SK-N-MC (cell line): ENCODE measurements around the gene BMP10.

ENCODE experiments used
- DNase-seq: peaks from one replicate; pipeline ENCODE4 v3.0.0-alpha.2; 2011; ENCODE audit warnings: low read depth, low spot score
- H3K27ac ChIP-seq: fragments of 200-600 bp; sonication (generic); 2 replicates; pipeline ENCODE4 v1.5.1; 2016; ENCODE audit warnings: mixed run types
- H3K36me3 ChIP-seq: fragments of 200-600 bp; sonication (generic); 2 replicates; pipeline ENCODE4 v1.6.1; 2017; ENCODE audit warnings: antibody characterized with exemption, low read length, mixed read lengths; ENCODE audit not compliant: insufficient read depth
- H3K4me3 ChIP-seq: fragments of 200-600 bp; sonication (generic); 2 replicates; pipeline ENCODE4 v1.5.1; 2016
- H3K9ac ChIP-seq: fragments of 200-600 bp; sonication (generic); 2 replicates; pipeline ENCODE4 v1.8.0; 2017; ENCODE audit warnings: mixed run types, mixed read lengths; ENCODE audit not compliant: insufficient read length
- H3K9me3 ChIP-seq: fragments of 200-600 bp; sonication (generic); 2 replicates; pipeline ENCODE4 v1.6.1; 2017; ENCODE audit warnings: low read depth, mild to moderate bottlenecking, antibody characterized with exemption, low read length, moderate library complexity, mixed read lengths
- EZH2 ChIP-seq: fragments of 200-600 bp; sonication (generic); IDR thresholded peaks from one replicate; pipeline ENCODE4 v1.6.1; 2017; ENCODE audit warnings: antibody characterized with exemption
- FOXP2 ChIP-seq: optimal IDR thresholded peaks from 2 replicates; pipeline ENCODE3; 2011; ENCODE audit warnings: mild to moderate bottlenecking, moderate library complexity; ENCODE audit not compliant: insufficient read depth; ENCODE audit errors: extremely low read length, control extremely low read depth
- POLR2AphosphoS5 ChIP-seq: IDR thresholded peaks from 2 replicates; pipeline ENCODE4 v1.6.1; 2012; ENCODE audit warnings: mild to moderate bottlenecking, low read depth, low read length, borderline replicate concordance

The BMP10 gene

DNA sequence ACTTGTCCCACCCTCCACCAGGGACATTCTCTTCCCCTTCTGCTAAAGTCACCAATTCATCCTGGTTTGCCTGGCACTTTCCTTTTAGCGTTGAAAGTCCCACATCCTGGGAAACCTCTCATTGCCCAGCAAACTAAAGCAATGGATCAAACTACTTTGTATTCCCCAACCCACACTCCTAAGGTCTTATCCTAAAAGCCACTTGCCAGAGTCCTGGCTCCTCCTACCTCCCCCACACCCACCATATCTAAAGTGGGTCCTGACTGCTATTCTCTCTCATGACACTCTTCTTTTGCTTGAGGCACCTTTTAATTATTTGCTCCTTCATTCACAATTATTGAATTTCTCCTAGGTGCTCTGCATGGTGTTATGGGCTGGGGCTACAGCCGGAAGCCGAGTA, 40.9 kb upstream of the BMP10 start:
- Histone ChIP-seq H3K4me3 (no peak overlapping the region), H3K36me3 (no peaks in the 10 kb centered on the region), H3K9ac (no peak overlapping the region), H3K27ac (no peak overlapping the region), H3K9me3 (no peaks in the 10 kb centered on the region)
- no peak for TF ChIP-seq EZH2
- no peak for TF ChIP-seq FOXP2
- no peak for TF ChIP-seq POLR2AphosphoS5
- no peak for DNase-seq

DNA sequence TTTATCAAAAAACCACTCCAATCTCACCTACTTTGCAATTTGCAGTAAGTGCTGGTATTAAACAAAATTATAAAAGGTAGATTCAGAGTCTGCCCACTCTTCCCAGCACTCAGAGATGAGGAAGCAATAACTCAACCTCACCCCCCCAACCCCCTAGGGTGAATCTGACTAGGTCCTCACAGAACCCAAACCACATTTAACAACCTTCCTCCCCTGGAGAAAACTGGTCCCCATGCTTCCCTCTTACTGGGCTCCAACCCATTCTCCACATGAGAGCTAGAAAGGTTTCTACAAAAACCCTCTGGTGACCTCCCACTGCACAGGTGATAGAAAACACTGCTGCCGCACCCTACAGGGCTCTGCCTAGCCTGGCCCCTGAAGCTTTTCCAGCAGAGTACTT, 40.5 kb upstream of the BMP10 start:
- TF ChIP-seq POLR2AphosphoS5 (no peak), FOXP2 (no peak), EZH2 (no peak)
- no peak overlapping the region for H3K4me3 ChIP-seq
- no peak overlapping the region for H3K9ac ChIP-seq
- no peaks in the 10 kb centered on the region for H3K9me3 ChIP-seq
- H3K36me3 ChIP-seq, result no peaks in the 10 kb centered on the region
- no peak overlapping the region for H3K27ac ChIP-seq
- DNase-seq, result no peak

DNA sequence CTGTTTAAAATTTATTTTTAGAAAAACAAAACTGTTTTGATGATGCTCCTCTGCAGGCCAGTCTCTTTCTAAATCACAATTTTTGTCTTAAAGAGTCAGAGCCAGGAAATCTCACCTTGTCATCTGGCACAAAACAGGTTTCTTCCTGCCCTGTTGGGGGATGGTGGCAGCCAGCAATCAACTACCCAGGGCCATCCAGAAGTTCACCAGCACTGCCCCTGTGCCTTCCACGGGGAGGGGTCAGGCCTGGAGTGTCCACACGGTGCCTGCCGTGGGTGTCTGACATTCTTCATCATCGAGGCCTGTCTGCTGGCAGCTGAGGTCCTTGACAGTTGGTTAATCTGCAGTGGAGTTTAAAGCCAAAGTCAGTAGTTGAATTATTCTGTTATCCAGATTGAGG, 40.0 kb upstream of the BMP10 start:
- H3K27ac ChIP-seq, result no peak overlapping the region

DNA sequence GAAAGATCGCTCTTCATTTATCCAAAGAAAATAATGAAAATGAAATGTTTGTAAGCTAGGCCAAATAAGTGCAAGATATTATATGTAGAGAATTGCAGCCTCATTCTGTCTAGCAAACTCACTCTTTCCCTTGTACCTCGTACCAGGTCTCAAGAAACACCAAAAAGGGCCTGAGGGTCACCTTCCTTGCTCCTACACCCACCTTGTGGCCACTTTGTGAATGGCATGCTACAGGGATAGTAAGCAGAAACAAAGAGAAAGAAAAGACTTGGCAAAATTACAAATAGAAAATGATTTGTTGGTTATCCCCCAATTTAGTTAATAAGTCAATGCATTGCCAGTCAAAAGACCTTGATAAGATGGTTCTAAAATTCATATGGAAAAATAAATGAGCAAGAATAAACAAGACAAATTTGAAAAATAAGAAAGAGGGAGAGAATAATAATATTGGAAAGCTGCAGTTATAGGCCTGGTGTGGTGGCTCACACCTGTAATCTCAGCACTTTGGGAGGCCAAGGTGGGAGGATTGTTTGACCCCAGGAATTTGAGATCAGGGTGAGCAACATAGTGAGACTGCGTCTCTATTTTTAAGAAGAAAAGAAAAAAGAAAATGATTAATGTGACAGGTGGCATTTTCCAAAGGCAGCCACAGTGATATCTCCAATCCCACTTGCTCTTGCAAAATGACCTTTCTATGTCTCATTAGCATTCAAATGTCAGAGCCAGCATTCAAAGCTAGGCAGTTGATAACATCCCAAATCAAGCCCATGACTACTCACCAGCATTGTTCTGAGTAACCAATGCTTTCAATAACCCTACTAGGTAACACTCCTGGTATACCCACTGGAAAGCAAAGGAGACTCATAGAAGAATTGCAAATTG, 38.8 kb upstream of the BMP10 start:
- Histone ChIP-seq H3K9me3 (no peaks in the 10 kb centered on the region), H3K36me3 (no peaks in the 10 kb centered on the region), H3K9ac (no peak overlapping the region), H3K27ac (no peak overlapping the region), H3K4me3 (no peak overlapping the region)
- peak; percentile 53 for DNase-seq
- no peak for TF ChIP-seq EZH2
- TF ChIP-seq FOXP2, result no peak

More for the DNA sequence above, 40.0 kb upstream of the BMP10 start:
- H3K4me3 ChIP-seq, result no peak overlapping the region
- no peaks in the 10 kb centered on the region for H3K36me3 ChIP-seq
- H3K9ac ChIP-seq, result no peak overlapping the region
- no peak for DNase-seq
- H3K9me3 ChIP-seq, result no peaks in the 10 kb centered on the region
- TF ChIP-seq FOXP2 (no peak), EZH2 (no peak), POLR2AphosphoS5 (no peak)

DNA sequence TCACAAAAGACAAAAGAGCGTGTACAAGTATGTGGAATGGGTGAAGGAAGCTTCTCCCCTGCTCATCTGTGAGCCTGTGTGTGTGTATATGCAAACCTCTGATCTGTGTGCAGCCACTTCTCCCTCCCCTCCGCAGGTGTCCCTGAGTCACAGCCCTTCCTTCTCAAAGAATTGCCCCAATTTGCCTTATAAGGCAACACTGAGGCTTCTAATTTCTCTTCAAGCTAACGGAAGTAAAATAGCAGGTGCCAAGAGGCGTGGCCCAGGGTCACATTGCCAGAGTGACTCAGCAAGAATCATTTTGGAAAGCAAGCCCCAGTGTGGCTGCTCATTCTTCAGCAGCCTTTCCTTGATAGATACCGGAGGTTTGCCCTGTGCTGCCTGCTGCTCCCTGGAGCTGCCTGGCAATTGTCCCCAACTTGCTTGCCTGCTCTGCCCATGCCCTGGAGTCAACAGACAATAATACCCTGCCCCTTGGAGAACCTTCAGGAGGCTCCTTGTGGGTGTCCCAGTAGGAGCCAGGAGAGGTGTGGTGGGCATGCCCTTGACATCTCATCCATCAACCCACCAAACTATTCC, 37.3 kb upstream of the BMP10 start:
- H3K4me3 ChIP-seq, result no peak overlapping the region
- H3K27ac ChIP-seq, result peak overlapping the region; percentile 81
- peak; percentile 44 for DNase-seq
- H3K9ac ChIP-seq, result peak overlapping the region; percentile 24
- H3K36me3 ChIP-seq, result no peaks in the 10 kb centered on the region
- H3K9me3 ChIP-seq, result no peaks in the 10 kb centered on the region
- TF ChIP-seq FOXP2 (no peak), EZH2 (no peak), POLR2AphosphoS5 (0 out of 2 replicates have a peak, but pooled peaks have one; percentile 21)

DNA sequence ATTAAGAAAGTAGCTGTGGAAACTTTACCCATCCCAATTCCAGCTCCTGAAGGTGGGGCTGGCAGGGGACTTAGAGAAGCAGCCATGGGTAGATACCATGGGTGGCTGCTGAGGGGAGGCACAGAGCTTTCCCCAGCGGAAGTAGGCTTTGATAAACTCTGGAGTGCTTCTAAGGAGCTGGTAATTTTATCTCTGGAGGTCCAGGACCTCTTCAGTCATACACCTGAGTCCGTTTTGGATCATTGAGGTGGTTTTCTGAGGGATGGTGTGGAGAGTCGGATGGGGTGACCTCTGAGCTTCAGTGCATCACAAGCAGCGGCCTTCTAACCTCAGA, 36.7 kb upstream of the BMP10 start:
- H3K27ac ChIP-seq, result peak overlapping the region; percentile 81
- no peaks in the 10 kb centered on the region for H3K36me3 ChIP-seq
- TF ChIP-seq POLR2AphosphoS5 (no peak), FOXP2 (no peak), EZH2 (no peak)
- H3K9me3 ChIP-seq, result no peaks in the 10 kb centered on the region
- H3K4me3 ChIP-seq, result no peak overlapping the region
- H3K9ac ChIP-seq, result no peak overlapping the region
- no peak for DNase-seq

DNA sequence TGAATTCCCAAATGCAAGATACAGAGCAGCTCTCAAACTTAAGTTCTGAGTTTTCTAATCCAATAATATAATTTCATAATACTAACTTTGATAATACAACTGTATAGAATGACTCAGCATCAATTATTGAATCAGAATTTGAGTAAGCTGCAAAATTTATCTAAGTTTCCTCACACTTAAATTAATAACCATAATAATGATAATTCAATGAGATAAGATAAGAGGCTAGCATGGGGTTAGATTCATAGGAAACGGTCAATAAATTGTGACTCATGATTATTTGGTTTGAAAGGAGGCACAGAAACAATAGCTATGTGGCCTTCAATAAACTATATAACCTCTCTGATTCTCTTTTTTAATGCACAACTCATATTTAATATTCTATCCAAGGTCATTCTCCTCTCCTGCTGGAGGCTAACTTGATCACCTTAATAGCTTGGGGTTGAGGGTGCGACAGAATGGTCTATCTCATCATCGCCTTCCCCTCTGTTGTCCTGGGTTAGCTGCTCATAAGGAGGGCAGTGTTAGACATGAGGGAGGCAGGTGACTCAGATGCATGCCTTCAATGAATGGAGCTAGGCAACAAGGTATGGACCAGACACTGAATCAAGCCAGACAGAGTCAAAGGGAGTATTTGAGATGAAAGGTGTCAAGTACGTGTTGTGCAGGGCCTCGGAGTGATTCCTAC, 36.2 kb upstream of the BMP10 start:
- Histone ChIP-seq H3K9ac (no peak overlapping the region), H3K27ac (peak overlapping the region; percentile 81; the same call in 1 of the 2 replicates)
- no peak for DNase-seq

DNA sequence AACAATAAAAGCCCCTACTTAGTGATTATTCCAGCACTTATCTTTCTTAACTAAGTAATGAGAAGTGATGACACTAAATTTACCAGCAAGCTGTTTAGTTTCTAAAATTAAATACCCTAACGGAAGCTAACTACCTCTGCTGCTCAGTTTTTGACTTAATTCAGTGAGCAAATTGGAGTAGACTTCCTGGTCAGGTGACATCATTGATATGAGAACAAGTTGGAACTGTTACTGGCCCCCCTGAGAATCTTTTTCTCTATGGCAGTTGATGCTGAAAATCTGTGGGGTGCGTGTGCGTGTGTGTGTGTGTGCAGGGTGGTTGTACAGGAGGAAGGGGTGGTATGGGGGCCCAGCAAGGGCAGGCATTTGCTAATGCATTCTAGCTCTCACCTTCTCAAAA, 35.5 kb upstream of the BMP10 start:
- Histone ChIP-seq H3K4me3 (no peak overlapping the region), H3K36me3 (no peaks in the 10 kb centered on the region), H3K9me3 (no peaks in the 10 kb centered on the region), H3K27ac (no peak overlapping the region), H3K9ac (no peak overlapping the region)
- TF ChIP-seq FOXP2, result no peak
- TF ChIP-seq POLR2AphosphoS5, result no peak
- no peak for TF ChIP-seq EZH2
- no peak for DNase-seq

More for the DNA sequence above, 36.2 kb upstream of the BMP10 start:
- Histone ChIP-seq H3K4me3 (no peak overlapping the region), H3K36me3 (no peaks in the 10 kb centered on the region), H3K9me3 (no peaks in the 10 kb centered on the region)
- no peak for TF ChIP-seq FOXP2
- TF ChIP-seq POLR2AphosphoS5, result no peak
- no peak for TF ChIP-seq EZH2

DNA sequence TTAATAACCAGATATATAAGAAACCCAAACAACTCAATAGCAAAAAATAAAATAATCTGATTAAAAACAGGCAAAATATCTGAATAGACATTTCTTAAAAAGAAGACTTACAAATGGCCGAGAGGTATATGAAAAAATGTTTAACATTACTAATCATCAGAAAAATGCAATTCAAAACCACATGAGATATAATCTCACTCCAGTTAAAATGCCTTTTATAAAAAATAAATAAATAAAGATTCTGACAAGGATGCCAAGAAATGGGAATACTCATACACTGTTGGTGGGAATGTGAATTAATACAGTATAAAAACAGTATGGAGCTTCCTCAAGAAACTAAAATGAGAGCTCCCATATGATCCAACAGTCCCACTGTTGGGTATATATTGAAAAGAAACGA, 33.9 kb upstream of the BMP10 start:
- TF ChIP-seq POLR2AphosphoS5, result no peak
- TF ChIP-seq EZH2, result no peak
- no peak for TF ChIP-seq FOXP2
- no peak overlapping the region for H3K9ac ChIP-seq
- no peak overlapping the region for H3K27ac ChIP-seq
- no peaks in the 10 kb centered on the region for H3K36me3 ChIP-seq
- DNase-seq, result no peak
- H3K9me3 ChIP-seq, result no peaks in the 10 kb centered on the region
- H3K4me3 ChIP-seq, result no peak overlapping the region
